ENCODE measurements around the gene SDK1. TPM values are rescaled to one million over a fixed set of nuclear protein-coding genes. Genes with fewer than 3 reads are reported as not detected.

SDK1 gene
- total RNA-seq, 1 donor from 2014 or later, result 37.6 TPM

- Mint-ChIP-seq H3K4me3 (ENCODE audit: low read depth) (no peak overlapping the region), H3K4me1 (ENCODE audit: low read depth) (peaks cover 4% of the 10 kb centered on the region), H3K27ac (no peak overlapping the region), H3K36me3 (ENCODE audit: insufficient read depth) (no peaks in the 10 kb centered on the region), H3K9me3 (ENCODE audit: low read depth) (no peaks in the 10 kb centered on the region), H3K27me3 (no peaks in the 10 kb centered on the region)
- no peak for TF ChIP-seq CTCF (IDR thresholded peaks at IDR 0.05; ENCODE audit: unreplicated experiment)
- DNase-seq (ENCODE audit: low spot score, unreplicated experiment), result no peak
Measured at GRCh38 chr7:3432911-3433310, 131.9 kb downstream of the SDK1 start.

GRCh38 chr7:3434611-3435010 is 133.6 kb downstream of the SDK1 start:
- no peak overlapping the region for H3K4me3 Mint-ChIP-seq (ENCODE audit: low read depth)
- no peak overlapping the region for H3K27ac Mint-ChIP-seq
- TF ChIP-seq CTCF (IDR thresholded peaks at IDR 0.05; ENCODE audit: unreplicated experiment), result no peak
- H3K9me3 Mint-ChIP-seq (ENCODE audit: low read depth), result no peaks in the 10 kb centered on the region
- H3K36me3 Mint-ChIP-seq (ENCODE audit: insufficient read depth), result no peaks in the 10 kb centered on the region
- H3K4me1 Mint-ChIP-seq (ENCODE audit: low read depth), result peaks cover 4% of the 10 kb centered on the region
- no peak for DNase-seq (ENCODE audit: low spot score, unreplicated experiment)
- H3K27me3 Mint-ChIP-seq, result no peaks in the 10 kb centered on the region

- Mint-ChIP-seq H3K36me3 (ENCODE audit: insufficient read depth) (peaks cover 2% of the 10 kb centered on the region), H3K4me1 (ENCODE audit: low read depth) (peaks cover 4% of the 10 kb centered on the region), H3K9me3 (ENCODE audit: low read depth) (no peaks in the 10 kb centered on the region), H3K27me3 (no peaks in the 10 kb centered on the region), H3K4me3 (ENCODE audit: low read depth) (no peak overlapping the region), H3K27ac (no peak overlapping the region)
- DNase-seq (ENCODE audit: low spot score, unreplicated experiment), result no peak
- no peak for TF ChIP-seq CTCF (IDR thresholded peaks at IDR 0.05; ENCODE audit: unreplicated experiment)
Measured at GRCh38 chr7:3436112-3436511, 135.1 kb downstream of the SDK1 start.

- no peaks in the 10 kb centered on the region for H3K27me3 Mint-ChIP-seq
Measured at GRCh38 chr7:3436746-3437145, 135.7 kb downstream of the SDK1 start.

GRCh38 chr7:3437467-3437866 is 136.4 kb downstream of the SDK1 start:
- H3K4me1 Mint-ChIP-seq (ENCODE audit: low read depth), result peaks cover 6% of the 10 kb centered on the region
- no peaks in the 10 kb centered on the region for H3K9me3 Mint-ChIP-seq (ENCODE audit: low read depth)
- H3K4me3 Mint-ChIP-seq (ENCODE audit: low read depth), result no peak overlapping the region
- peaks cover 2% of the 10 kb centered on the region for H3K36me3 Mint-ChIP-seq (ENCODE audit: insufficient read depth)
- TF ChIP-seq CTCF (IDR thresholded peaks at IDR 0.05; ENCODE audit: unreplicated experiment), result no peak
- no peak for DNase-seq (ENCODE audit: low spot score, unreplicated experiment)
- H3K27me3 Mint-ChIP-seq, result no peaks in the 10 kb centered on the region
- H3K27ac Mint-ChIP-seq, result no peak overlapping the region

More at GRCh38 chr7:3436746-3437145, 135.7 kb downstream of the SDK1 start:
- H3K27ac Mint-ChIP-seq, result no peak overlapping the region
- H3K4me3 Mint-ChIP-seq (ENCODE audit: low read depth), result no peak overlapping the region
- peaks cover 4% of the 10 kb centered on the region for H3K4me1 Mint-ChIP-seq (ENCODE audit: low read depth)
- no peaks in the 10 kb centered on the region for H3K9me3 Mint-ChIP-seq (ENCODE audit: low read depth)
- H3K36me3 Mint-ChIP-seq (ENCODE audit: insufficient read depth), result peaks cover 2% of the 10 kb centered on the region
- TF ChIP-seq CTCF (IDR thresholded peaks at IDR 0.05; ENCODE audit: unreplicated experiment), result no peak
- DNase-seq (ENCODE audit: low spot score, unreplicated experiment), result no peak
